Common myeloid progenitor, CD34-positive (primary cell): ENCODE measurements around the gene AAK1.

ENCODE experiments used
- CTCF ChIA-PET: fragments of 350-600 bp; sonication (Branson Sonifier 250); formaldehyde crosslinking; loops from one replicate; lab custom pipeline; 2021; ENCODE audit warnings: antibody characterized with exemption; lab: Charles Lee
- POLR2A ChIA-PET: fragments of 350-600 bp; sonication (Branson Sonifier 250); formaldehyde crosslinking; loops from one replicate; lab custom pipeline; 2021; ENCODE audit warnings: antibody characterized with exemption; lab: Charles Lee
- DNase-seq, 3 donors: peaks; one replicate each; pipeline versions ENCODE4 v3.0.0 to v3.0.0-alpha.2; 2013
- H3K27ac ChIP-seq, 2 experiments: 1 replicate in 1 of 2; 2 replicates in 1 of 2; pipeline ENCODE4 v1.7.0; 2013; ENCODE audit warnings: inconsistent platforms in 2 of 2, low read length in 2 of 2, mild to moderate bottlenecking in 2 of 2, low read depth in 1 of 2, moderate library complexity in 1 of 2; ENCODE audit not compliant: severe bottlenecking in 2 of 2, insufficient read depth in 1 of 2, poor library complexity in 1 of 2
- H3K27me3 ChIP-seq, 5 experiments: replicated peaks in 2 of 5; 1 replicate in 3 of 5; 2 replicates in 2 of 5; pipeline versions ENCODE4 v1.6.1 to v1.7.0; 2013; ENCODE audit warnings: low read length in 4 of 5, mild to moderate bottlenecking in 2 of 5, moderate library complexity in 2 of 5, inconsistent platforms in 1 of 5; ENCODE audit not compliant: insufficient read depth in 5 of 5, control insufficient read depth in 4 of 5
- H3K36me3 ChIP-seq, 4 experiments: 1 replicate in 2 of 4; 2 replicates in 2 of 4; pipeline versions ENCODE4 v1.6.1 to v1.7.0; 2013; ENCODE audit warnings: low read length in 3 of 4, control low read depth in 1 of 4, mild to moderate bottlenecking in 1 of 4; ENCODE audit not compliant: control insufficient read depth in 4 of 4, insufficient read depth in 4 of 4
- H3K4me1 ChIP-seq, 4 experiments: 1 replicate in 3 of 4; 2 replicates in 1 of 4; pipeline versions ENCODE4 v1.6.1 to v1.7.1; 2013; ENCODE audit warnings: low read length in 3 of 4, mild to moderate bottlenecking in 3 of 4, control low read depth in 1 of 4, inconsistent platforms in 1 of 4, moderate library complexity in 1 of 4; ENCODE audit not compliant: control insufficient read depth in 4 of 4, insufficient read depth in 4 of 4; ENCODE audit errors: control extremely low read depth in 1 of 4
- H3K4me3 ChIP-seq, 7 experiments: 1 replicate in 4 of 7; 2 replicates in 3 of 7; pipeline versions ENCODE4 v1.5.1 to v1.7.0; 2013; ENCODE audit warnings: mild to moderate bottlenecking in 7 of 7, low read length in 6 of 7, moderate library complexity in 6 of 7, inconsistent platforms in 2 of 7, low read depth in 2 of 7, control low read depth in 1 of 7; ENCODE audit not compliant: insufficient read depth in 4 of 7, control insufficient read depth in 1 of 7; ENCODE audit errors: extremely low read depth in 1 of 7
- H3K9me3 ChIP-seq, 5 experiments: 1 replicate in 4 of 5; 2 replicates in 1 of 5; pipeline versions ENCODE4 v1.6.1 to v1.7.1; 2013; ENCODE audit warnings: low read length in 4 of 5, mild to moderate bottlenecking in 2 of 5, inconsistent platforms in 1 of 5, low read depth in 1 of 5, moderate library complexity in 1 of 5; ENCODE audit not compliant: control insufficient read depth in 4 of 5, insufficient read depth in 2 of 5; ENCODE audit errors: control extremely low read depth in 1 of 5
- WGBS: methylation state at CpG from one replicate; pipeline ENCODE4 v1.1.5; 2013; ENCODE audit not compliant: insufficient coverage; 5-methylcytosine and 5-hydroxymethylcytosine counted together

Gene AAK1

DNA sequence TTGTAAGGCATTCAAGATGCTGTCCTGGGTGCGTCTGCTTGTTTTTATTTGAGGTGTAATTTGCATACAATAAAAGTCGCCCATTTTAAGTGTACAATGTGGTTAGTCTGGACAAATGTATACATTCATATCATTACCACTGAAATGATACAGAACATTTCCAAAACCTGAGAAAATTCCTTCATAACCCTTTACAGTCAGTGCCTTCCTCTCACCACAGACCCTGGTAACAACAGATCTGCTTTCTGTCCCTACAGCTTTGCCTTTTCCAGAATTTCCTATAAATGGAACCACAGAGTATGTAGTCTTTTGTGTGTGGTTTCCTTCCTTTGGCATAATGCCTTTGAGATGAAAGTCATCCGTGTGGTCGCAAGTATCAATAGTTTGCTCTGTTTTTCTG lies 160.5 kb downstream of the AAK1 start:
- Histone ChIP-seq H3K9me3 (no peaks in the 10 kb centered on the region), H3K27ac (no peak overlapping the region), H3K4me1 (no peaks in the 10 kb centered on the region), H3K36me3 (peaks cover 0 to 6% (median 0%) of the 10 kb centered on the region in 4 experiments), H3K4me3 (no peak overlapping the region), H3K27me3 (no peaks in the 10 kb centered on the region)
- ChIA-PET POLR2A (no interaction called here), CTCF (no interaction called here)
- DNase-seq = no peak
- WGBS = no CpG with 5 or more reads among the region's 4 CpGs

DNA sequence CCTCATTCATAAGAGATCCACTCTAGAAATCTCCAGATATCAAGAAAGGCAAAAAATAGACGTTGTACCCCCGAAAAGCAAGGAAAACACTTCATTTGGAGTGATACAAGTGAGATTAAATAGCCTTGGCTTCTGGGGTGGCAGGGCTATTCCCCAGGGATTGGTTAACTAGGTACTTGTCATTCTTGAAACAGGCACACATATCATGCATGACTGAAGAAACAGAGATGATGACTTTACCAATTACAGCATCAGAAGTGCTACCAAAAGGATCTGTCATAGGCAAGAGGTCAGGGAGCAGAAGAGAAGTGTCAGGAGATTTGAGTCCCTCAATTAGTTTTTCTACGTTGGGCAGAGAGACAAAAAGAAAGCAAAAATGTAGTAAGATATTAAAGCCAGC lies 161.1 kb downstream of the AAK1 start:
- peaks cover 0 to 5% (median 0%) of the 10 kb centered on the region in 4 experiments for H3K36me3 ChIP-seq
- no peak overlapping the region for H3K4me3 ChIP-seq
- ChIA-PET CTCF (no interaction called here), POLR2A (no interaction called here)
- H3K9me3 ChIP-seq = no peaks in the 10 kb centered on the region
- 100% methylated on average over 2 of the region's 3 CpGs for WGBS
- H3K27ac ChIP-seq = no peak overlapping the region
- no peak for DNase-seq
- peaks cover 0 to 3% (median 0%) of the 10 kb centered on the region in 4 experiments for H3K4me1 ChIP-seq
- H3K27me3 ChIP-seq = no peaks in the 10 kb centered on the region

DNA sequence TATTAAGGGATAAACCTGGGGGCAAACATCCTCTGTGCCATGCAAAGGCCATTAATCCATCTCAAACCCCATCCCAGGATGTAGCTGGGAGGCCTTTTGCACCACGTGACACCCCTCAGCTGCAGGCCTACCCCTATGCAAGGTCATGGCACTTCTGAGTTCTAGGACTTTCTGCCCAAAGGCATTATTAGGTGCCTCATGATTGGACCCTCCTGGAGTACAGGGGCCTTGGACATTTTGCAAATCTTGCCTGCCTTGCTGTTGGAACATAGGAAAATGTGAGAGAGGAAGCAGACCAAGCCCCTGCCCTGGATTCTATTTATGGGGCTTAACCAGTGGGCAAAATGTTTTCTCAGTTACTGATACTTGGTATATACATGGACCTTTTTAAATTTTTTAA lies 162.1 kb downstream of the AAK1 start:
- Histone ChIP-seq H3K27ac (no peak overlapping the region), H3K4me3 (no peak overlapping the region), H3K36me3 (no peaks in the 10 kb centered on the region), H3K9me3 (no peaks in the 10 kb centered on the region), H3K4me1 (peaks cover 0 to 4% (median 0%) of the 10 kb centered on the region in 4 experiments), H3K27me3 (no peaks in the 10 kb centered on the region)
- no peak for DNase-seq
- POLR2A ChIA-PET = no interaction called here
- 100% methylated on average over 1 of the region's 1 CpG for WGBS
- CTCF ChIA-PET = interaction anchor here (1.1 kb wide), 1 partner anchor 52 kb away, joined by 3 read pairs; no protein-coding TSS in a partner anchor

DNA sequence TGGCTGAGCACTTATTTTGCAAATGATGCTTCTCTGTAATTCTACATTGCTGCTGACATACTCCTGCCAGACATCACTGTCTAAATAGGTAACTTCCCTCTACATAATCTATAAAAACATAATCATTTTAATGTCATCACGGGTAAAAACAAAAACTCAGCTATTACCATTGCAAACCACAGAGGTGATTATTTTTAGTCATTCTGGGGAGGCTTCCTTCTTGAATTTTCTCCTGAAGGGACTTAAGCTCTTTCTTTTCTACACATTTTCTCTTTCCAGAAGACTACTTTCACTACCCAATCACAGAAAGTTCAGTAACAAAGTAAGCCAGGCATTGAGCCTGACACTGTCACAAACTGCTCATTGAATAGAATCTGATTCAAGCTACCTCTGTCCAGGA lies 165.9 kb downstream of the AAK1 start:
- H3K27ac ChIP-seq = no peak overlapping the region
- H3K4me1 ChIP-seq = peaks cover 0 to 4% (median 0%) of the 10 kb centered on the region in 4 experiments
- no peaks in the 10 kb centered on the region for H3K36me3 ChIP-seq
- ChIA-PET POLR2A (no interaction called here), CTCF (interaction anchor here (1.0 to 1.6 kb wide), 3 partner anchors 9 to 88 kb away, joined by 3 read pairs; no protein-coding TSS in a partner anchor)
- no peaks in the 10 kb centered on the region for H3K27me3 ChIP-seq
- no peaks in the 10 kb centered on the region for H3K9me3 ChIP-seq
- H3K4me3 ChIP-seq = no peak overlapping the region
- no peak for DNase-seq
- WGBS = no CpG with 5 or more reads among the region's 1 CpG

DNA sequence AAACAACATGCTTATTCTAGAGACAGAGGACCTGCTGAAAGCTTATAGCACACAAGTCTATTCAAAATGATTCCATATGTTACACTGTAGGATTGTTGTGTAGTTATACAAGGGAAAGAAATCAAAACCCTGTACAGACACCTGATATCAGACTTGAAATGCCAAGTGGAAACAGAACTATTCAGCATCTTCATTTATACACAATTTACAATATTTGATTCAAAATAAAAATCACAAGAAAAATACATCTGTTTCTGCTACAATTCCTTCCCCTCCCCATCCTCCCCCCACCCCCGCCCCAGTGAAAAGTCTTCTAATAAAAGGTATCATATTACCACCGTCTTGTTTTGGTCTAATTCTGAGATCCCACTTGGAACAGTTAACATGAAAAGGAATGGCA lies 168.9 kb downstream of the AAK1 start:
- H3K9me3 ChIP-seq = no peaks in the 10 kb centered on the region
- no peaks in the 10 kb centered on the region for H3K36me3 ChIP-seq

DNA sequence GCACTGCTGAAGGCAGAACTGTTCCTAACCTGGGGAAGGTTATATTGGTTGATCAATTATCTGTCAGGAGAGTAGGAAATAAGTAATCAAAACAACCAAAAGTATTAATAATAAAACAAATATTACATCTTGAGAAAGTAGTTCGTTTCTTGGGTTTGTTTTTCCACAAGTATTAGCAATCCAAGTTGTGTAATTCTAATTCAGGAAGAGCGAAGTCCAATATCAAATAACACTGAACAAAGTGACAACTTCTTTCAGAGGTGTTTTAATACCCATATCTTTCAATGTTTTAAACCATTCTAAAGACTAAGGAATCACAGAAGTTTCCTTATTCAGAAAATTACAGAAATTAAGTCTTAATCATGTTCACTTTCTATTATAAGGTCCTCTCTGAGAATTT lies 171.7 kb downstream of the AAK1 start:
- H3K36me3 ChIP-seq = peaks cover 0 to under 1% (median under 1%) of the 10 kb centered on the region in 4 experiments
- ChIA-PET POLR2A (no interaction called here), CTCF (no interaction called here)
- DNase-seq = no peak
- H3K4me1 ChIP-seq = no peaks in the 10 kb centered on the region
- no peak overlapping the region for H3K27ac ChIP-seq
- no peaks in the 10 kb centered on the region for H3K9me3 ChIP-seq
- H3K4me3 ChIP-seq = no peak overlapping the region
- WGBS = no CpG with 5 or more reads among the region's 2 CpGs
- H3K27me3 ChIP-seq = no peaks in the 10 kb centered on the region

More for the DNA sequence above, 168.9 kb downstream of the AAK1 start:
- Histone ChIP-seq H3K27ac (no peak overlapping the region), H3K4me1 (peaks cover 0 to 4% (median 0%) of the 10 kb centered on the region in 4 experiments), H3K4me3 (no peak overlapping the region), H3K27me3 (no peaks in the 10 kb centered on the region)
- 100% methylated on average over 1 of the region's 2 CpGs for WGBS
- ChIA-PET POLR2A (no interaction called here), CTCF (interaction anchor here (2.3 kb wide), 1 partner anchor 9 kb away, joined by 5 read pairs; no protein-coding TSS in a partner anchor)
- no peak for DNase-seq

DNA sequence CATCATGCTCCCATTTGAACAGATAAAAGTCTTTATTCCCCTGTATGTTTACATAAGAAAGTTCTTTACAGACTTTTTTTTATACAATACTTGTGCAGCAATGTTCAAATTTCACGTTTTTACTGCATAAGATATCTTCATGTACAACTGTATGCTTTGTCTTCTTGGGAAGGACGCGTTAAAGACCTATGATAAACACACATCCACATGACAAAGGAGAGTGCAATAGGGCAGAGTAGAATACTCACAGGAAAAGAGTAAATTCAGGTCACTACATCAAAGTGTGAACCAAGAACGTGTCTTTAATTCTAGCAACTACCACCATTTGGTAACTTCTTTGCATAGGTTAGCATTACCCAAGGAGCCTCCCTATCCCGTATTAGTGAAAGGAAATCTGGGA lies 172.6 kb downstream of the AAK1 start:
- ChIA-PET POLR2A (no interaction called here), CTCF (interaction anchor here (0.8 kb wide), 1 partner anchor 54 kb away, joined by 3 read pairs; no protein-coding TSS in a partner anchor)
- H3K27ac ChIP-seq = no peak overlapping the region
- no peaks in the 10 kb centered on the region for H3K27me3 ChIP-seq
- peaks cover 1 to 8% (median 4%) of the 10 kb centered on the region in 4 experiments for H3K36me3 ChIP-seq
- no peak for DNase-seq
- no peak overlapping the region for H3K4me3 ChIP-seq
- WGBS = 80% methylated on average over 2 of the region's 5 CpGs
- H3K4me1 ChIP-seq = no peaks in the 10 kb centered on the region
- H3K9me3 ChIP-seq = no peaks in the 10 kb centered on the region
